HG02623 (cell line): ENCODE measurements around the gene NSL1.
A peak's percentile ranks its signal among the peaks of the same experiment; 100 is the strongest.

Source experiments
- ATAC-seq: cut with Tn5 transposase; IDR thresholded peaks from one replicate; pipeline ENCODE4 v1.9.1; 2021; ENCODE audit warnings: moderate library complexity; ENCODE audit not compliant: unreplicated experiment

NSL1 gene

GRCh38 chr1:212688341-212689047 is 103.1 kb downstream of the NSL1 start:
- no peak for ATAC-seq

- no peak for ATAC-seq
Measured at GRCh38 chr1:212687811-212688210, 103.8 kb downstream of the NSL1 start.

GRCh38 chr1:212686591-212686990 is 105.0 kb downstream of the NSL1 start:
- ATAC-seq: no peak

- ATAC-seq: no peak
Measured at GRCh38 chr1:212686069-212686468, 105.5 kb downstream of the NSL1 start.

- ATAC-seq: no peak
Measured at GRCh38 chr1:212685429-212685828, 106.1 kb downstream of the NSL1 start.

GRCh38 chr1:212684521-212685090 is 107.0 kb downstream of the NSL1 start:
- ATAC-seq: no peak

GRCh38 chr1:212684076-212684475 is 107.5 kb downstream of the NSL1 start:
- no peak for ATAC-seq

GRCh38 chr1:212683357-212683722 is 108.2 kb downstream of the NSL1 start:
- peak; percentile 62 for ATAC-seq

- no peak for ATAC-seq
Measured at GRCh38 chr1:212680680-212681389, 110.7 kb downstream of the NSL1 start.

- peak; percentile 54 for ATAC-seq
Measured at GRCh38 chr1:212678456-212679410, 112.8 kb downstream of the NSL1 start.

GRCh38 chr1:212677573-212677972 is 114.0 kb downstream of the NSL1 start:
- no peak for ATAC-seq

- ATAC-seq: no peak
Measured at GRCh38 chr1:212677136-212677535, 114.4 kb downstream of the NSL1 start.
